PFSK-1 (cell line): ENCODE measurements around the gene C1orf105.

Source experiments
- FOXP2 ChIP-seq: optimal IDR thresholded peaks from 2 replicates; pipeline ENCODE3; 2011; ENCODE audit warnings: borderline replicate concordance, control low read depth, inconsistent platforms; ENCODE audit not compliant: insufficient read depth; ENCODE audit errors: extremely low read length, extremely low read depth
- POLR2AphosphoS5 ChIP-seq: IDR thresholded peaks from 2 replicates; pipeline ENCODE4 v1.6.1; 2012; ENCODE audit warnings: low read depth, mild to moderate bottlenecking, control low read depth, low read length, moderate library complexity
- SIN3A ChIP-seq: IDR thresholded peaks from 2 replicates; pipeline ENCODE4 v1.6.1; 2012; ENCODE audit warnings: mild to moderate bottlenecking, low read length, moderate library complexity, borderline replicate concordance; ENCODE audit not compliant: insufficient read depth
- TAF1 ChIP-seq: IDR thresholded peaks from 2 replicates; pipeline ENCODE4 v1.6.1; 2012; ENCODE audit warnings: low read length, control low read depth, borderline replicate concordance; ENCODE audit not compliant: insufficient read depth
- TF ChIP-seq, protein P1 (sequence below), 2 experiments: IDR thresholded peaks; 2 replicates each; pipeline versions ENCODE4 v1.6.1 to v1.8.0; 2011 to 2012; ENCODE audit warnings: low read depth in 2 of 2, low read length in 2 of 2, control low read depth in 1 of 2, inconsistent platforms in 1 of 2, mild to moderate bottlenecking in 1 of 2, moderate library complexity in 1 of 2; ENCODE audit not compliant: insufficient read depth in 1 of 2

C1orf105 gene

DNA sequence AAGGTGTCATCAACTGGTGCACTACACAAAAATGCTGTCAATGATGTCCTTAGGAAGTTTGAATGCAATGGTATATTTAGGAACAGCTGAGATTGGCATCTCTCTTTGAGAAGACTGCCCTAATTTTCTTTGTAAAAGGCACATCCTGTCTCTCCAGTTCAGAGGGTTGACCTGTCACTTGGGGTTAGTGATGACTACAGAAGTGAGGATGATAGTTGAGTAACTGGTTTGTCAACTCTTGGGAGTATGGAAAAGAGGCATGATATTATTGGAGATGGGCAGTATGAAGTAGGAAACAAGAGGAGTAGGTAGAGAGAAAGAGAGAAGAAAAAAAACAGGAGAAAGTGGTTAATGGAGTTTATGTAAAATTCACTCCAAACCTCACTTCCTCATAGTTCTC, 63.8 kb downstream of the C1orf105 start:
- no peak for TF ChIP-seq FOXP2
- TF ChIP-seq TAF1 = no peak
- no peak for TF ChIP-seq SIN3A
- no peak for TF ChIP-seq POLR2AphosphoS5
- TF ChIP-seq, protein P1, sequence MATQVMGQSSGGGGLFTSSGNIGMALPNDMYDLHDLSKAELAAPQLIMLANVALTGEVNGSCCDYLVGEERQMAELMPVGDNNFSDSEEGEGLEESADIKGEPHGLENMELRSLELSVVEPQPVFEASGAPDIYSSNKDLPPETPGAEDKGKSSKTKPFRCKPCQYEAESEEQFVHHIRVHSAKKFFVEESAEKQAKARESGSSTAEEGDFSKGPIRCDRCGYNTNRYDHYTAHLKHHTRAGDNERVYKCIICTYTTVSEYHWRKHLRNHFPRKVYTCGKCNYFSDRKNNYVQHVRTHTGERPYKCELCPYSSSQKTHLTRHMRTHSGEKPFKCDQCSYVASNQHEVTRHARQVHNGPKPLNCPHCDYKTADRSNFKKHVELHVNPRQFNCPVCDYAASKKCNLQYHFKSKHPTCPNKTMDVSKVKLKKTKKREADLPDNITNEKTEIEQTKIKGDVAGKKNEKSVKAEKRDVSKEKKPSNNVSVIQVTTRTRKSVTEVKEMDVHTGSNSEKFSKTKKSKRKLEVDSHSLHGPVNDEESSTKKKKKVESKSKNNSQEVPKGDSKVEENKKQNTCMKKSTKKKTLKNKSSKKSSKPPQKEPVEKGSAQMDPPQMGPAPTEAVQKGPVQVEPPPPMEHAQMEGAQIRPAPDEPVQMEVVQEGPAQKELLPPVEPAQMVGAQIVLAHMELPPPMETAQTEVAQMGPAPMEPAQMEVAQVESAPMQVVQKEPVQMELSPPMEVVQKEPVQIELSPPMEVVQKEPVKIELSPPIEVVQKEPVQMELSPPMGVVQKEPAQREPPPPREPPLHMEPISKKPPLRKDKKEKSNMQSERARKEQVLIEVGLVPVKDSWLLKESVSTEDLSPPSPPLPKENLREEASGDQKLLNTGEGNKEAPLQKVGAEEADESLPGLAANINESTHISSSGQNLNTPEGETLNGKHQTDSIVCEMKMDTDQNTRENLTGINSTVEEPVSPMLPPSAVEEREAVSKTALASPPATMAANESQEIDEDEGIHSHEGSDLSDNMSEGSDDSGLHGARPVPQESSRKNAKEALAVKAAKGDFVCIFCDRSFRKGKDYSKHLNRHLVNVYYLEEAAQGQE (IDR thresholded peaks at IDR 0.05; ENCODE audit: insufficient read depth in 1 of 2, low read depth in 2 of 2, low read length in 2 of 2) = no peak

- TF ChIP-seq SIN3A (no peak), FOXP2 (no peak), POLR2AphosphoS5 (no peak), TAF1 (no peak)
- TF ChIP-seq, protein P1 (IDR thresholded peaks at IDR 0.05; ENCODE audit: insufficient read depth in 1 of 2, low read depth in 2 of 2, low read length in 2 of 2) = no peak
Observed at GRCh38 chr1:172485626-172486025, 65.1 kb downstream of the C1orf105 start.

DNA sequence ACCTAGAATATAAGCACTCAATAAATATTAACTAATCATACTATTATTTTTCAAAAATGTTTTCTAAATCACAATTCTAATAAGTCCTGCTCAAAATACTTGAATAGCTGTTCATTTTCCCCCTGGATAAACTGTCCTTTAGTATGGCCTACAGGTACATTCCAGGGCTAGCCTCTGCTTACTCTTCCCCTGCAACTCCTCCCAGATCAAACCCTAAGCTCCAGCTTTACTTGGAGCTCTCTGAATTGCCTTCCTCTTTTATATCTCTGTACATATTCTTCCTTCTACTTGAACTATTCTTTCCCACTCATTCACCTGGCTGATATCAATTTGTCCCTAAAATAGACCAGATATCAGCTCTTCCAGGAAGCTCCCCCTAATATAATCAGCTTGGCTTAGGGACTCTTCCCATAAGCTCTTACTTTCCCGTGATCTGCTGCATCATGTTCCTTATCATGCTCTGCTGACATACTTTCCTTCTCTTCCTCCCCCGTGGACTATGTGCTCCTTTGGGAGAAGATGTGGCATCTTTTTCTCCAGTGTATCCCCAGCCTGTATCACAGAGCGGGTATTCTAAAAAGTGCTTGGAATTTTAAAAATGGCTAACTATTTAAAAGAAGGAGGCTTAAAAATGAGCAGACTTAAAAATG, 66.4 kb downstream of the C1orf105 start:
- TF ChIP-seq SIN3A (no peak), POLR2AphosphoS5 (no peak), TAF1 (no peak), FOXP2 (no peak)
- TF ChIP-seq, protein P1 (IDR thresholded peaks at IDR 0.05; ENCODE audit: insufficient read depth in 1 of 2, low read depth in 2 of 2, low read length in 2 of 2) = no peak

DNA sequence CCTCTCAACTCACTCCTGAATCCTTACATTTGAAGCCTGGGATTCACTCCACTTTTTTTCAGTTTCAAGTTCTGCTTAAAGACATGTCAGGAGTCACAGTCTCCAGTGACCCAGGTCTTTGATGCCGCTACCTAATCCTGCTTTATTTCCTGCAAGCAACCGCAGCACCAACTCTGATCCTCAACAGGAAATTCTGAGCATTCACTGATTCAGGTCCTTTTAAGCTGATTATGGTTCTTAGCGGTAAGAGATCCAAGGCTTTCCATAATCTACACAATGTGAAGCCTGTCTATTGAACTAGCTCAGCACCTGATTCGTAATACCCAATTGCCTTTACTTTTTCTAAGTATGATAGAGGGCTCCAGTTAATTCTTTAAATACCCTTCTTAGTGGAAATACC, 67.1 kb downstream of the C1orf105 start:
- TF ChIP-seq SIN3A = no peak
- TF ChIP-seq TAF1 = no peak
- no peak for TF ChIP-seq POLR2AphosphoS5
- TF ChIP-seq, protein P1 (IDR thresholded peaks at IDR 0.05; ENCODE audit: insufficient read depth in 1 of 2, low read depth in 2 of 2, low read length in 2 of 2) = no peak
- TF ChIP-seq FOXP2 = no peak

- TF ChIP-seq FOXP2 (no peak), TAF1 (no peak), POLR2AphosphoS5 (no peak)
- TF ChIP-seq, protein P1 (IDR thresholded peaks at IDR 0.05; ENCODE audit: insufficient read depth in 1 of 2, low read depth in 2 of 2, low read length in 2 of 2) = no peak
Observed at GRCh38 chr1:172488393-172488792, 67.9 kb downstream of the C1orf105 start.
